Measurements from ENCODE around the gene TSHZ2. TPM values are rescaled to one million over a fixed set of nuclear protein-coding genes. Genes with fewer than 3 reads are reported as not detected.
"Not testable (repeated sequence)": the region's sequence is repeated elsewhere in the genome, so short reads cannot be mapped to it uniquely, and the experiment has no call there.

The TSHZ2 gene
- total RNA-seq, 2 experiments from 2014 or later = 0.13 TPM; not detected in 1

- Mint-ChIP-seq H3K27me3 (ENCODE audit: low read depth) (peaks cover 6% of the 10 kb centered on the region), H3K4me3 (no peak overlapping the region), H3K27ac (no peak overlapping the region), H3K9me3 (ENCODE audit: insufficient read depth) (no peaks in the 10 kb centered on the region), H3K4me1 (ENCODE audit: low read depth) (no peaks in the 10 kb centered on the region), H3K36me3 (ENCODE audit: low read depth) (no peaks in the 10 kb centered on the region)
- ATAC-seq = no peak
- POLR2A ChIA-PET = no interaction called here
- CTCF ChIA-PET = no interaction called here
- no peak for DNase-seq
Measured at GRCh38 chr20:53466279-53466678, 494.1 kb downstream of the TSHZ2 start.

GRCh38 chr20:53468587-53468986, 496.4 kb downstream of the TSHZ2 start:
- no peak overlapping the region for H3K4me3 Mint-ChIP-seq
- H3K36me3 Mint-ChIP-seq (ENCODE audit: low read depth) = no peaks in the 10 kb centered on the region
- H3K27me3 Mint-ChIP-seq (ENCODE audit: low read depth) = peaks cover 6% of the 10 kb centered on the region
- H3K27ac Mint-ChIP-seq = no peak overlapping the region
- DNase-seq = no peak
- ChIA-PET CTCF (no interaction called here), POLR2A (no interaction called here)
- no peaks in the 10 kb centered on the region for H3K9me3 Mint-ChIP-seq (ENCODE audit: insufficient read depth)
- no peak for ATAC-seq
- H3K4me1 Mint-ChIP-seq (ENCODE audit: low read depth) = no peaks in the 10 kb centered on the region

GRCh38 chr20:53472859-53473258, 500.7 kb downstream of the TSHZ2 start:
- not testable (repeated sequence) for H3K36me3 Mint-ChIP-seq (ENCODE audit: low read depth); DNase-seq; ATAC-seq

GRCh38 chr20:53480913-53481312, 508.8 kb downstream of the TSHZ2 start:
- DNase-seq = no peak
- no peaks in the 10 kb centered on the region for H3K27me3 Mint-ChIP-seq (ENCODE audit: low read depth)
- H3K27ac Mint-ChIP-seq = no peak overlapping the region
- ChIA-PET CTCF (no interaction called here), POLR2A (no interaction called here)
- no peak for ATAC-seq
- no peaks in the 10 kb centered on the region for H3K4me1 Mint-ChIP-seq (ENCODE audit: low read depth)
- H3K9me3 Mint-ChIP-seq (ENCODE audit: insufficient read depth) = no peaks in the 10 kb centered on the region
- no peaks in the 10 kb centered on the region for H3K36me3 Mint-ChIP-seq (ENCODE audit: low read depth)
- H3K4me3 Mint-ChIP-seq = no peak overlapping the region

More at GRCh38 chr20:53472859-53473258, 500.7 kb downstream of the TSHZ2 start:
- H3K4me3 Mint-ChIP-seq; H3K27ac Mint-ChIP-seq; H3K9me3 Mint-ChIP-seq (ENCODE audit: insufficient read depth); POLR2A ChIA-PET; H3K27me3 Mint-ChIP-seq (ENCODE audit: low read depth); CTCF ChIA-PET; H3K4me1 Mint-ChIP-seq (ENCODE audit: low read depth): not testable (repeated sequence)

- Mint-ChIP-seq H3K27ac (no peak overlapping the region), H3K36me3 (ENCODE audit: low read depth) (no peaks in the 10 kb centered on the region), H3K9me3 (ENCODE audit: insufficient read depth) (no peaks in the 10 kb centered on the region), H3K4me1 (ENCODE audit: low read depth) (no peaks in the 10 kb centered on the region), H3K27me3 (ENCODE audit: low read depth) (no peaks in the 10 kb centered on the region), H3K4me3 (no peak overlapping the region)
- CTCF ChIA-PET = no interaction called here
- POLR2A ChIA-PET = no interaction called here
- no peak for ATAC-seq
- DNase-seq = no peak
Measured at GRCh38 chr20:53487461-53488200, 515.5 kb downstream of the TSHZ2 start.

GRCh38 chr20:53488775-53489272, 516.7 kb downstream of the TSHZ2 start:
- no peaks in the 10 kb centered on the region for H3K36me3 Mint-ChIP-seq (ENCODE audit: low read depth)
- no peak overlapping the region for H3K4me3 Mint-ChIP-seq
- H3K4me1 Mint-ChIP-seq (ENCODE audit: low read depth) = no peaks in the 10 kb centered on the region
- ChIA-PET CTCF (no interaction called here), POLR2A (no interaction called here)
- DNase-seq (no peak), ATAC-seq (no peak)
- no peaks in the 10 kb centered on the region for H3K9me3 Mint-ChIP-seq (ENCODE audit: insufficient read depth)
- H3K27me3 Mint-ChIP-seq (ENCODE audit: low read depth) = no peaks in the 10 kb centered on the region
- no peak overlapping the region for H3K27ac Mint-ChIP-seq

GRCh38 chr20:53489528-53489927, 517.4 kb downstream of the TSHZ2 start:
- Mint-ChIP-seq H3K4me3 (no peak overlapping the region), H3K27me3 (ENCODE audit: low read depth) (no peaks in the 10 kb centered on the region), H3K27ac (no peak overlapping the region), H3K9me3 (ENCODE audit: insufficient read depth) (no peaks in the 10 kb centered on the region), H3K36me3 (ENCODE audit: low read depth) (no peaks in the 10 kb centered on the region), H3K4me1 (ENCODE audit: low read depth) (no peaks in the 10 kb centered on the region)
- DNase-seq = no peak
- no peak for ATAC-seq
- ChIA-PET POLR2A (no interaction called here), CTCF (no interaction called here)

- ATAC-seq (no peak), DNase-seq (no peak)
- ChIA-PET CTCF (interaction anchor here (0.9 kb wide), 1 partner anchor 274 kb away, joined by 4 read pairs; no protein-coding TSS in a partner anchor), POLR2A (no interaction called here)
- no peaks in the 10 kb centered on the region for H3K27me3 Mint-ChIP-seq (ENCODE audit: low read depth)
- H3K9me3 Mint-ChIP-seq (ENCODE audit: insufficient read depth) = no peaks in the 10 kb centered on the region
- H3K4me1 Mint-ChIP-seq (ENCODE audit: low read depth) = no peaks in the 10 kb centered on the region
- H3K4me3 Mint-ChIP-seq = no peak overlapping the region
- H3K27ac Mint-ChIP-seq = no peak overlapping the region
- no peaks in the 10 kb centered on the region for H3K36me3 Mint-ChIP-seq (ENCODE audit: low read depth)
Measured at GRCh38 chr20:53490620-53491019, 518.5 kb downstream of the TSHZ2 start.

- ATAC-seq (no peak), DNase-seq (no peak)
- no peak overlapping the region for H3K27ac Mint-ChIP-seq
- no peaks in the 10 kb centered on the region for H3K27me3 Mint-ChIP-seq (ENCODE audit: low read depth)
- CTCF ChIA-PET = interaction anchor here (0.9 kb wide), 1 partner anchor 275 kb away, joined by 4 read pairs; no protein-coding TSS in a partner anchor
- no peaks in the 10 kb centered on the region for H3K4me1 Mint-ChIP-seq (ENCODE audit: low read depth)
- no peaks in the 10 kb centered on the region for H3K9me3 Mint-ChIP-seq (ENCODE audit: insufficient read depth)
- POLR2A ChIA-PET = no interaction called here
- no peaks in the 10 kb centered on the region for H3K36me3 Mint-ChIP-seq (ENCODE audit: low read depth)
- H3K4me3 Mint-ChIP-seq = no peak overlapping the region
Measured at GRCh38 chr20:53491462-53491861, 519.3 kb downstream of the TSHZ2 start.

GRCh38 chr20:53492212-53492611, 520.1 kb downstream of the TSHZ2 start:
- ChIA-PET CTCF (interaction anchor here (1.2 kb wide), 1 partner anchor 276 kb away, joined by 3 read pairs; no protein-coding TSS in a partner anchor), POLR2A (no interaction called here)
- Mint-ChIP-seq H3K9me3 (ENCODE audit: insufficient read depth) (no peaks in the 10 kb centered on the region), H3K4me3 (no peak overlapping the region), H3K4me1 (ENCODE audit: low read depth) (no peaks in the 10 kb centered on the region), H3K36me3 (ENCODE audit: low read depth) (no peaks in the 10 kb centered on the region), H3K27me3 (ENCODE audit: low read depth) (no peaks in the 10 kb centered on the region), H3K27ac (no peak overlapping the region)
- DNase-seq (no peak), ATAC-seq (no peak)

- Mint-ChIP-seq H3K36me3 (ENCODE audit: low read depth) (no peaks in the 10 kb centered on the region), H3K9me3 (ENCODE audit: insufficient read depth) (no peaks in the 10 kb centered on the region), H3K27ac (no peak overlapping the region), H3K27me3 (ENCODE audit: low read depth) (no peaks in the 10 kb centered on the region), H3K4me3 (no peak overlapping the region), H3K4me1 (ENCODE audit: low read depth) (no peaks in the 10 kb centered on the region)
- POLR2A ChIA-PET = no interaction called here
- ATAC-seq (no peak), DNase-seq (no peak)
- CTCF ChIA-PET = interaction anchor here (1.2 kb wide), 1 partner anchor 277 kb away, joined by 3 read pairs; no protein-coding TSS in a partner anchor
Measured at GRCh38 chr20:53493311-53493857, 521.2 kb downstream of the TSHZ2 start.

- no peak overlapping the region for H3K27ac Mint-ChIP-seq
- ChIA-PET CTCF (no interaction called here), POLR2A (no interaction called here)
- no peak overlapping the region for H3K4me3 Mint-ChIP-seq
- no peaks in the 10 kb centered on the region for H3K36me3 Mint-ChIP-seq (ENCODE audit: low read depth)
- no peak for ATAC-seq
- H3K27me3 Mint-ChIP-seq (ENCODE audit: low read depth) = no peaks in the 10 kb centered on the region
- DNase-seq = no peak
- H3K9me3 Mint-ChIP-seq (ENCODE audit: insufficient read depth) = no peaks in the 10 kb centered on the region
- no peaks in the 10 kb centered on the region for H3K4me1 Mint-ChIP-seq (ENCODE audit: low read depth)
Measured at GRCh38 chr20:53494753-53495152, 522.6 kb downstream of the TSHZ2 start.

Measured in activated CD8-positive, alpha-beta T cell treated with anti-CD3 and anti-CD28 coated beads, Interleukin-2, amount 10 ng/mL, durations not matched to agents 7 days and 5 days (primary cell).